ENCODE data around the gene ELOVL1. TPM values are rescaled to one million over a fixed set of nuclear protein-coding genes. Genes with fewer than 3 reads are reported as not detected.

The ELOVL1 gene
- total RNA-seq, 1 donor: 51.0 TPM

DNA sequence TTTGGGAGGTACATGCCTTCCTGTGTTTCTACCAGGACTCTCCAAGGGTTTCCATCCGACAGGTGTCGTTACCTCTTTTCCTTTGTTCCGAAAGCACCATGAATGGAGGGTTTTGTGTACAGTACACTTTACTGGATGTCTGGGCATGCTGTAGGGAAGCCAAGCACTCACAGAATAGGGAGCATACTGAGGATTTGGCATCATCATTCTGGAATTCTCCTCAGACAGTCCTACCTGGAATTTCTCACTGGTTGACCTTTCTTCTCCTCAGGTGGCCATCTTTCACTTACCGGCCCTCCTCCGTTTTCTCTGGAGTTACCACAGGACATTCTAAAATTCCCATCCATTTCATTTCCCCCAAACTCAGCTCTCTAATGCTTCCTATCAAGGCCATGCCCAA is 36.1 kb downstream of the ELOVL1 start:
- no peak overlapping the region for H3K4me3 ChIP-seq (ENCODE audit: low read depth, low read length)
- TF ChIP-seq, protein P1, sequence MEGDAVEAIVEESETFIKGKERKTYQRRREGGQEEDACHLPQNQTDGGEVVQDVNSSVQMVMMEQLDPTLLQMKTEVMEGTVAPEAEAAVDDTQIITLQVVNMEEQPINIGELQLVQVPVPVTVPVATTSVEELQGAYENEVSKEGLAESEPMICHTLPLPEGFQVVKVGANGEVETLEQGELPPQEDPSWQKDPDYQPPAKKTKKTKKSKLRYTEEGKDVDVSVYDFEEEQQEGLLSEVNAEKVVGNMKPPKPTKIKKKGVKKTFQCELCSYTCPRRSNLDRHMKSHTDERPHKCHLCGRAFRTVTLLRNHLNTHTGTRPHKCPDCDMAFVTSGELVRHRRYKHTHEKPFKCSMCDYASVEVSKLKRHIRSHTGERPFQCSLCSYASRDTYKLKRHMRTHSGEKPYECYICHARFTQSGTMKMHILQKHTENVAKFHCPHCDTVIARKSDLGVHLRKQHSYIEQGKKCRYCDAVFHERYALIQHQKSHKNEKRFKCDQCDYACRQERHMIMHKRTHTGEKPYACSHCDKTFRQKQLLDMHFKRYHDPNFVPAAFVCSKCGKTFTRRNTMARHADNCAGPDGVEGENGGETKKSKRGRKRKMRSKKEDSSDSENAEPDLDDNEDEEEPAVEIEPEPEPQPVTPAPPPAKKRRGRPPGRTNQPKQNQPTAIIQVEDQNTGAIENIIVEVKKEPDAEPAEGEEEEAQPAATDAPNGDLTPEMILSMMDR (IDR thresholded peaks at IDR 0.05; ENCODE audit: insufficient read depth, low read depth, low read length): no peak
- DNase-seq (ENCODE audit: low read depth): no peak

DNA sequence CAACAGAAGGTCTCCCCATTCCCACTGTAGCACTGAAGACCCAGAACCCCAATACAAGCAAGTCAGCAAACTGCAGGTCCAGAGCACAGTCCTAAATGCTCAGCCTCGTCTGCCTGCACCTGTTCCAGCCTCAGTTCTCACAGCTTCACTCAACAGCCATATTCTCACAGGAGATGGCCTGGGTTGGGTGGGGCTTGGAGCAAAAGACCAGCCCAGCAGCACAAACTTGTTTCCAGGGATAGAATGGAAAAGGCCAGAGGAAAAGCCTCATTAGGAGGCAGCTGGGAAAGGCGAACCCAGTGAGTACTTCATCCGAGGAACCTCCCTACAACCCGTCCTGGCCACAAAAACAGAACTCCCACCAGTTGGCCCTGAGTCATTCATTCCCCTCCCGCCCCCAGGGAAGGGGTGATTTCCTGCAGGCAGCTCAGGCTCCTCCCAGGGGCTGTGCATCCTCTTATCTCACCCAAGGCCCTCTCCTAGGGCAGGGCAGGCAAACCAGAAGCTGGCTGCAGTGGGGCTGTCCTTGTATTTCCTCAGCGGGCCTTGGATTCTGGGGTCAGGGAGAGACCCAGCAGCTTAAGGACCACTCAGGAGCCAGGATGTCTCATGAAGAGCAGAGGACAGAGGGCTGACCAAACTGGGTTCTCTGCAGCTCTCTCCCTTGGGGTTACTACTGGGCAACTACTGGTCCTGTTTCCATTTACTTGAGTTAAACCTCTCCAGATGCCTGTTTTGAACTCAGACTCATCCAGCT is 37.6 kb downstream of the ELOVL1 start:
- H3K4me3 ChIP-seq (ENCODE audit: low read depth, low read length): no peak overlapping the region
- TF ChIP-seq, protein P1 (IDR thresholded peaks at IDR 0.05; ENCODE audit: insufficient read depth, low read depth, low read length): no peak
- peak; percentile 68 for DNase-seq (ENCODE audit: low read depth)

DNA sequence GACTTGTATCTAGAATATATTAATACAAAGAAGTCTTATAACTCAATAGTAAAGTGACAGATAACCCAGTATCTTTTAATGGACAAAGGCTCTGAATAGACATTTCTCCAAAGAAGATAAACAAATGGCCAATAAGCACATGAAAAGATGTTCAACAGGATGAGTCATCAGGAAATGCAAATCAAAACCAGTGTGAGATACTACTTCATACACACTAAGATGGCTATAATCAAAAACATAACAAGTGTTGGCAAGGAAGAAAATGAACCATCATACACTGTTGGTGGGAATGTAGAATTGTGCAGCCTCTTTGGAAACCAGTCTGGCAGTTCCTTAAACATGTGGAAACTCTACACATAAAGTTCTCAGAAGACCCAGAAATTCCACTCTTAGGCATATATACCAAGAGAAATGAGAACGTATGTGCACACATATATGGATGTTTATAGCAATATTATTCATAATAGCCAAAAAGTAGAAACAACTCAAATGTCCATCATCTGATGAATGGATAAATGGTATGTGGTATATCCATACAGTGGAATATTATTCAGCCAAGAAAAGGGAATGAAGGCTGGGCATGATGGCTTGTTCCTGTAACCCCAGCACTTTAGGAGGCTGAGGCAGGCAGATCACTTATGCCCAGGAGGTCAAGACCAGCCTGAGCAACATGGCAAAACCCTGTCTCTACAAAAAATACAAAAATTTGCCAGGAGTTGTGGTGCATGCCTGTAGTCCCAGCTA is 40.1 kb downstream of the ELOVL1 start:
- no peak overlapping the region for H3K4me3 ChIP-seq (ENCODE audit: low read depth, low read length)
- peak; percentile 23 for DNase-seq (ENCODE audit: low read depth)
- TF ChIP-seq, protein P1 (IDR thresholded peaks at IDR 0.05; ENCODE audit: insufficient read depth, low read depth, low read length): no peak

DNA sequence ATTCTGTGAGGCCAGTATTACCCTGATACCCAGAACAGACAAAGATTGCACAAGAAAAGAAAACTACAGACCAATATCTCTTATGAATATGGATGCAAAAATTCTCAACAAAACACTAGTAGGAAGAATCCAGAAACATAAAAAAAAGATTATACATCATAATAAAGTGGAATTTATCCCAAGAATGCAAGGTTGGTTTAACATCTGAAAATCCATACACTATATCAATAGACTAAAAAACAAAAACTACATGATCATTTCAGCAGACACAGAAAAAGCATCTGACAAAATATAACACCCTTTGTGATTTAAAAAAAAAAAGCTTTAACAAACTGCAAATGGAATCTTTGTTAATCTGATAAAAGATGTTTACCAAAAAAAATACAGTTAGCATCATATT is 42.4 kb downstream of the ELOVL1 start:
- TF ChIP-seq, protein P1 (IDR thresholded peaks at IDR 0.05; ENCODE audit: insufficient read depth, low read depth, low read length): no peak
- no peak overlapping the region for H3K4me3 ChIP-seq (ENCODE audit: low read depth, low read length)
- DNase-seq (ENCODE audit: low read depth): no peak

DNA sequence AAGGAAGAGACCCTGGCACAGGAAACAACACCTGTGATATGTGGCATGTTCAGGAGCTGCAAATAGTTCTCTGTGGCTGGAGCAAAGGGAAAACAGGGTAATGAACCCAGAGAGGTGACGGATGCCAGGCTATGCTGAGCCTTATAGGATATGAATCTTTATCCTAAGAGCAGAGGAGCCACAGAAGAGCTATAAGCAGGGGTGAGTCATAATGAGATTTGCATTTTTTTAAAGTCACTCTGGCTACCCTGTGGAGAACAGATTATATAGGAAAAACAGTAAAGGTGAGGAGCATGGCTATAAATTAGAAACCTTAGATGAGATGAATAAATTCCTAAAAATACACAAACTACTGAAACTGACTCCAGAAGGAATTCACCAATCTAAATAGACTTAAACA is 43.0 kb downstream of the ELOVL1 start:
- TF ChIP-seq, protein P1 (IDR thresholded peaks at IDR 0.05; ENCODE audit: insufficient read depth, low read depth, low read length): no peak
- H3K4me3 ChIP-seq (ENCODE audit: low read depth, low read length): no peak overlapping the region
- DNase-seq (ENCODE audit: low read depth): no peak

DNA sequence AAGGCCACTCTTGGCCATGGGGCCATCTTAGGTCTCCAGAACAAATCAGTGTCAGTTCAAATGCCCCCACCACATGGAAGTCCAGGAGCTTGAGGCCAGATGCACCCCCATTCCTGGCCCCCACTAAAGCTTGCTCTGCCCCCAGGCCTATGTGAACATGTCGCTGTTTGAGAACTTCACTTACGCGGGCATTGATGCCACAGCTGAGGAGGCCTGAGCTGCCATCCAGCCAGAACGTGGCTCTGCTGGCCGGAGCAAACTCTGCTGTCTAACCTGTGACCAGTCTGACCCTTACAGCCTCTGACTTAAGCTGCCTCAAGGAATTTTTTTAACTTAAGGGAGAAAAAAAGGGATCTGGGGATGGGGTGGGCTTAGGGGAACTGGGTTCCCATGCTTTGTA is 45.3 kb downstream of the ELOVL1 start:
- DNase-seq (ENCODE audit: low read depth): no peak
- TF ChIP-seq, protein P1 (IDR thresholded peaks at IDR 0.05; ENCODE audit: insufficient read depth, low read depth, low read length): no peak
- no peak overlapping the region for H3K4me3 ChIP-seq (ENCODE audit: low read depth, low read length)
